Endothelial cell of umbilical vein (primary cell): ENCODE data around the gene MISP.

Experiments
- CTCF ChIP-seq, 2 donors: IDR thresholded peaks; 1 replicate in 1 of 2; 2 replicates in 1 of 2; pipeline ENCODE4 v1.5.1; 2011; ENCODE audit warnings: low read length in 2 of 2, mild to moderate bottlenecking in 2 of 2, moderate library complexity in 2 of 2, control low read depth in 1 of 2, inconsistent platforms in 1 of 2, low read depth in 1 of 2; ENCODE audit not compliant: insufficient read depth in 1 of 2; ENCODE audit errors: extremely low read depth in 1 of 2
- EZH2 ChIP-seq: IDR thresholded peaks from 2 replicates; pipeline ENCODE4 v1.6.1; 2012; ENCODE audit warnings: borderline replicate concordance, low read depth, mild to moderate bottlenecking, moderate library complexity, low read length, inconsistent platforms; ENCODE audit not compliant: severe bottlenecking
- FOS ChIP-seq: IDR thresholded peaks from 2 replicates; pipeline ENCODE4 v1.6.1; 2011; ENCODE audit warnings: mild to moderate bottlenecking, low read length, moderate library complexity, borderline replicate concordance; ENCODE audit not compliant: insufficient read depth
- GATA2 ChIP-seq: IDR thresholded peaks from 2 replicates; pipeline ENCODE4 v1.7.0; 2011; ENCODE audit warnings: low read depth, mild to moderate bottlenecking, moderate library complexity, mixed read lengths, low read length; ENCODE audit not compliant: insufficient read length, insufficient read depth
- MYC ChIP-seq: IDR thresholded peaks from one replicate; pipeline ENCODE4 v1.6.1; 2011; ENCODE audit warnings: mild to moderate bottlenecking, low read depth, low read length
- POLR2A ChIP-seq: IDR thresholded peaks from 2 replicates; pipeline ENCODE4 v1.6.1; 2012; ENCODE audit warnings: low read depth, mild to moderate bottlenecking, control low read depth, low read length
- POLR2AphosphoS5 ChIP-seq: IDR thresholded peaks from 2 replicates; pipeline ENCODE4 v1.6.1; 2012; ENCODE audit warnings: low read depth, mild to moderate bottlenecking, control low read depth, low read length, moderate library complexity; ENCODE audit not compliant: insufficient read depth

GRCh38 chr19:723247-723646 lies 27.7 kb upstream of the MISP start:
- TF ChIP-seq CTCF (IDR thresholded peaks at IDR 0.05; ENCODE audit: extremely low read depth in 1 of 2, insufficient read depth in 1 of 2, low read depth in 1 of 2, low read length in 2 of 2) (no peak), POLR2A (no peak), POLR2AphosphoS5 (no peak), EZH2 (no peak), FOS (no peak), MYC (no peak), GATA2 (no peak)
